ENCODE results near the gene ECEL1. TPM values are rescaled to one million over a fixed set of nuclear protein-coding genes. Genes with fewer than 3 reads are reported as not detected.

The ECEL1 gene
- total and polyA plus RNA-seq, 5 donors, result 0.05 to 0.25 TPM; not detected in 3

Other genes starting within 250 kb of the ECEL1 start
- not detected for gene ALPP, start 109.1 kb downstream of the ECEL1 start, total RNA-seq
- gene ALPP, start 109.1 kb downstream of the ECEL1 start, polyA plus RNA-seq, result not detected
- gene ALPG, start 81.0 kb downstream of the ECEL1 start, total RNA-seq, result not detected
- not detected for gene ALPG, start 81.0 kb downstream of the ECEL1 start, polyA plus RNA-seq
- not detected for gene ALPI, start 31.7 kb downstream of the ECEL1 start, total RNA-seq
- gene ALPI, start 31.7 kb downstream of the ECEL1 start, polyA plus RNA-seq, result not detected
- gene PRSS56, start 32.6 kb upstream of the ECEL1 start, total RNA-seq, result under 1 TPM in 1 of 4 donors, not detected in 3; 0.11 TPM
- 0.05 TPM for gene PRSS56, start 32.6 kb upstream of the ECEL1 start, polyA plus RNA-seq
- gene CHRND, start 38.3 kb upstream of the ECEL1 start, total RNA-seq, result under 1 TPM in 1 of 4 donors, not detected in 3; 0.53 TPM
- 0.09 TPM for gene CHRND, start 38.3 kb upstream of the ECEL1 start, polyA plus RNA-seq
- not detected for gene CHRNG, start 51.9 kb upstream of the ECEL1 start, total RNA-seq
- not detected for gene CHRNG, start 51.9 kb upstream of the ECEL1 start, polyA plus RNA-seq
- 1 to 10 TPM; 2.6 to 3.3 (median 3.2) TPM for gene TIGD1, start 62.7 kb upstream of the ECEL1 start, total RNA-seq
- 1.9 TPM for gene TIGD1, start 62.7 kb upstream of the ECEL1 start, polyA plus RNA-seq
- gene EIF4E2, start 62.9 kb upstream of the ECEL1 start, total RNA-seq, result 10 to 100 TPM; 32.1 to 49.4 (median 45.9) TPM
- 32.3 TPM for gene EIF4E2, start 62.9 kb upstream of the ECEL1 start, polyA plus RNA-seq
- 10 to 100 TPM in 2 of 4 donors, 1 to 10 TPM in 2; 6.4 to 14.4 (median 9.6) TPM for gene EFHD1, start 145.8 kb upstream of the ECEL1 start, total RNA-seq
- gene EFHD1, start 145.8 kb upstream of the ECEL1 start, polyA plus RNA-seq, result 14.7 TPM
- 10 to 100 TPM; 60.4 to 68.2 (median 63.8) TPM for gene GIGYF2, start 209.5 kb upstream of the ECEL1 start, total RNA-seq
- gene GIGYF2, start 209.5 kb upstream of the ECEL1 start, polyA plus RNA-seq, result 21.6 TPM